Activated naive CD4-positive, alpha-beta T cell treated with anti-CD3 and anti-CD28 coated beads, Interleukin-2, amount 10 ng/mL, durations not matched to agents 5 hours and 36 hours (primary cell): ENCODE results near the gene RPP25. TPM values are rescaled to one million over a fixed set of nuclear protein-coding genes. Genes with fewer than 3 reads are reported as not detected.

Source experiments
- total RNA-seq, 2 experiments: library from RNA; stranded (reverse); gene quantifications; one replicate each; pipeline ENCODE4 v1.2.3, GENCODE V29; 2021

The RPP25 gene
- 1 to 10 TPM; 5.5 to 5.7 TPM for total RNA-seq

DNA sequence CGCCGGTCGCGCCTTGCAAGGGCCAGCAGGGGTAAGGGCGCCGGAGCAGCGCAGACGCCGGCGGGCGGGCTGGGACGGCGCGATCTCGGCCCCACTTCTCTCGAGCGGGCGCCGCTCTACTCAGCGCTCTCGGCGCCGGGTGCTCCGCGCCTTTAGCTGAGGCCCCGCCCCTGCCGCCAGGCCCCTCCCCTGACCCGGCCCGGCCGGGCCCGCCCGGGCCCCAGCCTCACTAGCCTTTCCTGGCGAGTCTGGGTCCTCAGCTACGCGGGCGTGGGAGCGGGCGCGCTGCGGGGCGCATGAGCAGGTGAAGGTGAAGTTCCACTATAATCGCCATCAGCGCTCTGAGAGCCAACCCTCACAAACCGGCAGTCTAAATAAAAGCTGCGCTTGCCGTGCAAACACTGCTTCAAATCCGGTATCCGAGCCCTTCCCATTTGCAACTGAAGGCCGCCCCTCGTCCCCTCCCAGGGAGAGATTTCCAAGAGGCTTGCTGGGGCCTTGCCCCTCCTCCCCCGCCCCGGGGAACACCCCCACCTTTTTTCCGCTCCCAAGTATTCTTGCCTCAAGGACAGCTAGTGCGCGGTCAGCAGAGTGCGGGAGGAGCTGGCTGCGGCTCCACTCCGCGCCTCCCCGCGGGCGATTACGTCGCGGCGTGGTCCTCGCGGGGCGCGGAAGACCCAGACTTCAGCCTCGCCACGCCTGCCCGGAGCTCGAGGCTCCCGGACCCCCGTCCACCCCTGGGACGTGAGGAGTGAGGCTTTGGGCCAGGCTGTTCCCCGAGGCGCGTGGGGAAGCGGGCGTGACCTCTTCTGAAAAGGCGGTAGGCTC is at the start of gene RPP25:
RPP25 (minus strand) TSS at position 125 of the 828 bp plus-strand sequence. CDS start 189 bp downstream, outside the sequence.

DNA sequence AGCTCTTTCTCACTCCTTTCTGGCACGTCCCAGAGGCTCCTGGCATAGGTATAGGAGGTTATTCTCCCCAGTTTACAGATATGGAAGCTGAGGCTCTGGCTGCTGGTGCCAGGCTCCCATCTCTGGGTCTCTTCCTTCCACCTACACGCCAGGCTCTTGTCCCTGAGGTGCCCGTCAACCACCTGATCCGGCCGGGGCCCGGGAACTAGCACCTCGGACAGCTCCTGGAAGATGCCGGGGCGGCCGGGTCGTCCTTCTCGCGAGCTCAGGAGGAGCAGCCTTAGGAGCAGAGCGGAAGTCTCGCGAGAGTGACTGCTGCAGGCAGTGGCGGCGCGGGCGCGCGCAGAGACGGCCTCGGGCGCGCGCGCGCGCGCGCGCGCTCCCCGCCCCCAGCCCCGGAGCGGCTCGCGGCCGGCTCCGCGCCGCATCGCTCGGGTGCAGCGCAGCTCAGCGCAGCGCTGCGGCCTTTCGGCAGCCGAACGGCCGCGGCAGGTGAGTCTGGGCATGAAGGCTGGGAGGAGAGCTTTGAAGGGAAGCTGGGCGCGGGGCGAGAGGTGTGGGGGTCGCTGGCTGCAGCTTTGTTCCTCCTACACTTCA is 38.7 kb upstream of the RPP25 start, which contains the start of gene SCAMP5:
SCAMP5 (plus strand) TSS at position 382 of the 597 bp plus-strand sequence. CDS start 16,277 bp downstream, outside the sequence.

GRCh38 chr15:74937590-74938371 is 18.8 kb downstream of the RPP25 start, which contains the start of gene COX5A:
Gene COX5A (minus strand): TSS chr15:74938073. CDS start chr15:74938014, 59 bp downstream.

DNA sequence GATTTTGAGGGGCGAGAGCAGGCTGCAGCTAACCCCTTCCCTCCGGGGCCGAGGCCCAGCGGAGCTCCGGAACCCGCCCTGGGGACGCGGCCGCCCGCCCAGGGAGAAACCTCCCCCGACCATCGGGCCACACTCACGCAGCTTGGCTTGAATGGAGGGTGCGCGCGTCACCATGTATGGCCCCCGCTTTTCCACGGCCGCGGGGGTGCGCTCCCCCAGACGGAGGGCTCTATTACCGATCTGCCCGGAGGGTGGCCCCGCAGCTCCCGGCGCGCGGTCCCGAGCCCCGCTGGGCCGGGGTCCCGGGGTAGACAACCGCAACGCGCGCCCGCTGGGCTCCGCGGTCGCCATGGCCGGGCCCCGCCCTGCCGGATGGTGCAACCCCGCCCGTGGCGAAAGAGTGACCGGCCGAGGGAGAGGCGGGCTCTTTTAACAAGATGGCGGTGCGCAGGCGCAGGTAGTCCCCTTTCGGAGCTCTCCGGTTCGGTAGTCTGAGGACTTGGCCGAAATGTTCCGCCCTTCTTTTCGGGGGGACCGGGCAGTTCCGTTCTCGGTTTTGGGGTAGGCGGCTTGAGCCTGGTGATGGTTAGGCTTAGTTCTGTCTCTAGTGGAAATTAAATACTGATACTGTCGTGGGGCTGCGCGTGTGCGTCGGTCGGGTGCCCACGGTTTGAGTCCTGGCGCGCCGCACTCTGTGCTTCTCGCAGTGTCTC is 50.0 kb downstream of the RPP25 start, which contains the start of gene FAM219B:
FAM219B (minus strand) TSS at position 402 of the 713 bp plus-strand sequence; CDS start at position 351, 51 bp downstream.

Other genes with a start within 250 kb of the RPP25 start
- 1 to 10 TPM; 5.6 to 6.0 TPM for gene CYP1A1, start 231.2 kb downstream of the RPP25 start, total RNA-seq
- not detected for gene CYP1A2, start 207.9 kb downstream of the RPP25 start, total RNA-seq
- gene CSK, start 174.7 kb downstream of the RPP25 start, total RNA-seq: 100 to 1,000 TPM; 313 to 324 TPM
- under 1 TPM; 0.38 to 0.67 TPM for gene LMAN1L, start 143.9 kb downstream of the RPP25 start, total RNA-seq
- under 1 TPM in 1 of 2 experiments, not detected in 1; 0.12 TPM for gene CPLX3, start 130.1 kb downstream of the RPP25 start, total RNA-seq
- 10 to 100 TPM; 67.0 to 71.4 TPM for gene ULK3, start 113.6 kb downstream of the RPP25 start, total RNA-seq
- gene SCAMP2, start 83.4 kb downstream of the RPP25 start, total RNA-seq: 100 to 1,000 TPM; 106 to 111 TPM
- 10 to 100 TPM; 94.1 to 99.3 TPM for gene MPI, start 66.7 kb downstream of the RPP25 start, total RNA-seq
- 10 to 100 TPM; 83.6 to 89.5 TPM for gene FAM219B, start 49.9 kb downstream of the RPP25 start, total RNA-seq
- 100 to 1,000 TPM; 209 to 216 TPM for gene COX5A, start 18.7 kb downstream of the RPP25 start, total RNA-seq
- gene SCAMP5, start 38.8 kb upstream of the RPP25 start, total RNA-seq: under 1 TPM; 0.23 to 0.24 TPM
- 10 to 100 TPM; 16.2 to 16.8 TPM for gene PPCDC, start 66.8 kb upstream of the RPP25 start, total RNA-seq
- gene C15orf39, start 245.1 kb upstream of the RPP25 start, total RNA-seq: 10 to 100 TPM; 43.0 to 47.1 TPM